Measurements from ENCODE around the gene RFX5. TPM values are rescaled to one million over a fixed set of nuclear protein-coding genes. Genes with fewer than 3 reads are reported as not detected.

Gene RFX5
- total and polyA plus RNA-seq, 9 of the 15 experiments (the other 6 are each of a cell fraction or from before 2014, with no cell fraction given) = 3.8 to 48.2 (median 32.2) TPM

DNA sequence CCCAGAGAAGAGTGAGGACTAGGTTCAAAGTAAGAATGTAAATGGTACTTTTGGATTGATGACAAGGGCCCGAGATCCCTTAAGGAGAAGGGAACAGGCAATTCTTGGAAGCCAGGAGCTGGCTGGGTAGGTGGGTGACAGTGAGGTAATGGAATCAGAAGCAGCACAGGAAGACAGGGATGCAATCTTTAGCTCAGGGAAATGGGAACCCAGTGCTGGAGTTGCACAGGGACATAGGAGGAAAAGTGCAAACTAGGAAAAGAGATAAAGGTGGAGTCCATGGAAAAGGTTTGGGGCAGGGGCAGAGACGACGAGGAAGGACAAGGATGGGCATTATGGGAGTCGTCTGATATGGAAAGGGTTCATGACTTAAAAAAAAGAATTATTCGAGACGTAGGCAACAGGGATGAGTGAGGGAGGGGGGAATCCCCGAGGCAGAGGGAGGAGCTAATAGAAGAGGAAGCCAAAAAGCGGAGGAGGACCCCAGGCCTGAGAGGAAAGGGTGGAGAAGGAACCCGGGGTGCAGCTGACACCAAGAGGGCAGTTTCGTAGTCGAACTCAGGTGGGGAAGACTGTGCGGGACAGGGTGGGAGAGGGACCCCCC, 20.3 kb downstream of the RFX5 start (continued):
- TF ChIP-seq GTF2E2 (tag; IDR thresholded peaks at IDR 0.05) = 0 out of 2 replicates have a peak, but pooled peaks have one; percentile 22
- no peak for TF ChIP-seq CXXC5 (CRISPR knock-in tag; IDR thresholded peaks at IDR 0.05)
- TF ChIP-seq POLR2AphosphoS5 (IDR thresholded peaks at IDR 0.05; ENCODE audit: control insufficient read depth, insufficient read depth, low read depth, low read length) = 0 out of 2 replicates have a peak, but pooled peaks have one; percentile 26
- no peak for TF ChIP-seq SLC30A9 (CRISPR knock-in tag; IDR thresholded peaks at IDR 0.05)
- TF ChIP-seq, protein P1, sequence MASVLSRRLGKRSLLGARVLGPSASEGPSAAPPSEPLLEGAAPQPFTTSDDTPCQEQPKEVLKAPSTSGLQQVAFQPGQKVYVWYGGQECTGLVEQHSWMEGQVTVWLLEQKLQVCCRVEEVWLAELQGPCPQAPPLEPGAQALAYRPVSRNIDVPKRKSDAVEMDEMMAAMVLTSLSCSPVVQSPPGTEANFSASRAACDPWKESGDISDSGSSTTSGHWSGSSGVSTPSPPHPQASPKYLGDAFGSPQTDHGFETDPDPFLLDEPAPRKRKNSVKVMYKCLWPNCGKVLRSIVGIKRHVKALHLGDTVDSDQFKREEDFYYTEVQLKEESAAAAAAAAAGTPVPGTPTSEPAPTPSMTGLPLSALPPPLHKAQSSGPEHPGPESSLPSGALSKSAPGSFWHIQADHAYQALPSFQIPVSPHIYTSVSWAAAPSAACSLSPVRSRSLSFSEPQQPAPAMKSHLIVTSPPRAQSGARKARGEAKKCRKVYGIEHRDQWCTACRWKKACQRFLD (CRISPR knock-in tag; IDR thresholded peaks at IDR 0.05) = no peak
- no peak for TF ChIP-seq HMG20B (CRISPR knock-in tag; IDR thresholded peaks at IDR 0.05)
- TF ChIP-seq KDM2B (CRISPR knock-in tag; IDR thresholded peaks at IDR 0.05) = no peak
- 0 out of 2 replicates have a peak, but pooled peaks have one; percentile 17 for TF ChIP-seq FOSL1 (tag; conservative IDR thresholded peaks at IDR 0.05)
- TF ChIP-seq HDAC1 (IDR thresholded peaks at IDR 0.05) = 0 out of 4 replicates have a peak, but pooled peaks of 1 of the 2 experiments have one; percentile 27
- TF ChIP-seq PHF20 (IDR thresholded peaks at IDR 0.05; ENCODE audit: partially characterized antibody) = peak; percentile 5
- TF ChIP-seq ELF1 (tag; IDR thresholded peaks at IDR 0.05) = 0 out of 2 replicates have a peak, but pooled peaks have one; percentile 3

All from K562 (cell line).